C4-2B (cell line): Measurements from ENCODE around the gene AHSG.

Experiments used
- ZFX ChIP-seq: fragments of 450-650 bp; IDR thresholded peaks from 2 replicates; pipeline ENCODE4 v1.6.1; 2017
- TF ChIP-seq, protein P1 (sequence below): fragments of 450-650 bp; conservative IDR thresholded peaks from 2 replicates; pipeline ENCODE4 v1.5.1; 2017; ENCODE audit warnings: mild to moderate bottlenecking

DNA sequence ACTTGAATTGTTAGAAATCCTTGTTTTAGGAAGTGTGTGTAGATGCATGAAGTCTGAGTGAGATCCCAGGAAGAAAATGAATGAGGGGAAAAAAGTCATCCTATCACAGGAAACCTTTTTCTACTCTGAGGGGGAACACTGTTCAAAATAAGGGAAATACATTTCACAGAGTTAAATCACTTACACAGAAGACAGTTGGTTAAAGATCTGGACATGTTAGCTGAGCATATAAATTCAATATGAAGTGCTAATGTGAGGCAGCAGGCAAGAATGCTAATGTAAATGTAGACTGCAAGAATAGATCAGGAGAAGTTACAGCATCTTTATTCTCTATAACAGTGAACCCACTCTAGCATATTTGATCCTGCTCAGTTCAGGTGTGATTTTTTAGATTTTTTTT, 48.3 kb upstream of the AHSG start:
- TF ChIP-seq, protein P1, sequence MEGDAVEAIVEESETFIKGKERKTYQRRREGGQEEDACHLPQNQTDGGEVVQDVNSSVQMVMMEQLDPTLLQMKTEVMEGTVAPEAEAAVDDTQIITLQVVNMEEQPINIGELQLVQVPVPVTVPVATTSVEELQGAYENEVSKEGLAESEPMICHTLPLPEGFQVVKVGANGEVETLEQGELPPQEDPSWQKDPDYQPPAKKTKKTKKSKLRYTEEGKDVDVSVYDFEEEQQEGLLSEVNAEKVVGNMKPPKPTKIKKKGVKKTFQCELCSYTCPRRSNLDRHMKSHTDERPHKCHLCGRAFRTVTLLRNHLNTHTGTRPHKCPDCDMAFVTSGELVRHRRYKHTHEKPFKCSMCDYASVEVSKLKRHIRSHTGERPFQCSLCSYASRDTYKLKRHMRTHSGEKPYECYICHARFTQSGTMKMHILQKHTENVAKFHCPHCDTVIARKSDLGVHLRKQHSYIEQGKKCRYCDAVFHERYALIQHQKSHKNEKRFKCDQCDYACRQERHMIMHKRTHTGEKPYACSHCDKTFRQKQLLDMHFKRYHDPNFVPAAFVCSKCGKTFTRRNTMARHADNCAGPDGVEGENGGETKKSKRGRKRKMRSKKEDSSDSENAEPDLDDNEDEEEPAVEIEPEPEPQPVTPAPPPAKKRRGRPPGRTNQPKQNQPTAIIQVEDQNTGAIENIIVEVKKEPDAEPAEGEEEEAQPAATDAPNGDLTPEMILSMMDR: no peak
- TF ChIP-seq ZFX: no peak
